ENCODE data around the gene SLC7A10. TPM values are rescaled to one million over a fixed set of nuclear protein-coding genes. Genes with fewer than 3 reads are reported as not detected.

The SLC7A10 gene
- polyA plus RNA-seq, 1 of the 3 experiments (the other 2 are of a cell fraction) = 0.02 TPM

DNA sequence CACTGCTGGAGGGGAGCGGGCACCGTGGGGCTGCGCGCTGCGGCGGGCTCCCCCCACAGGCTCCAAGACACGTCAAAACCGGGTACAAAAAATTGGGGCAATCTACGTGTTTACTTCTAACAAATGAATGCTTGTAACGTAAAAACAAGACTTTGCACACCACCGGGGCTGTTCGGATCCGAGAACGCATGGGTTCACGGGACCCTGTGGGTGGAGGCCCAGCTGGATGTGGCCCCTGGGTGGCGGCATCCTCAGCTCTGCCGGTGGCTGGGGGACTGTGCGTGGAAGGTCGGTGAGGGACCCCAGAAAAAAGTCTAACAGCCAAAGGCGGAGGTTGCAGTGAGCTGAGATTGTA lies 10.3 kb upstream of the SLC7A10 start:
- Histone ChIP-seq H3K4me2 (no peak overlapping the region), H3K4me3 (ENCODE audit: low read depth in 2 of 2, low read length in 1 of 2) (no peak overlapping the region), H2AFZ (ENCODE audit: low read depth) (no peak overlapping the region), H3F3A (replicated peaks; ENCODE audit: insufficient read depth) (no peaks in the 10 kb centered on the region), H3K4me1 (ENCODE audit: control insufficient read depth in 1 of 2, insufficient read depth in 2 of 2, low read depth in 1 of 2, low read length in 1 of 2) (peaks cover 0 to 8% of the 10 kb centered on the region in 2 experiments; a peak in 1 of 4 replicates), H4K20me1 (ENCODE audit: insufficient read depth) (no peaks in the 10 kb centered on the region), H3K36me3 (replicated peaks in 1 of 2; ENCODE audit: control insufficient read depth in 1 of 2, insufficient read depth in 2 of 2, low read length in 1 of 2) (no peaks in the 10 kb centered on the region), H3K9me2 (no peaks in the 10 kb centered on the region), H3K79me2 (ENCODE audit: insufficient read depth) (no peaks in the 10 kb centered on the region), H3K27me3 (ENCODE audit: insufficient read depth) (no peaks in the 10 kb centered on the region), H3K9ac (no peak overlapping the region), H3K27ac (ENCODE audit: low read depth in 2 of 2, low read length in 1 of 2) (no peak overlapping the region), H3K9me3 (no peaks in the 10 kb centered on the region)
- 80% methylated on average over 17 of the region's 20 CpGs for WGBS (ENCODE audit: low lambda C conversion rate)
- TF ChIP-seq NRF1 (IDR thresholded peaks at IDR 0.05; ENCODE audit: low read depth, low read length) (no peak), MEF2A (IDR thresholded peaks at IDR 0.05; ENCODE audit: borderline replicate concordance, low read depth) (no peak), RXRA (IDR thresholded peaks at IDR 0.05; ENCODE audit: borderline replicate concordance, low read depth) (no peak), FOXJ3 (CRISPR knock-in tag; IDR thresholded peaks at IDR 0.05) (no peak), TCF12 (IDR thresholded peaks at IDR 0.05) (no peak), RAD21 (IDR thresholded peaks at IDR 0.05; ENCODE audit: low read length) (no peak), EP300 (IDR thresholded peaks at IDR 0.05; ENCODE audit: borderline replicate concordance in 1 of 2, low read depth in 1 of 2, low read length in 1 of 2) (no peak), POLR2AphosphoS5 (IDR thresholded peaks at IDR 0.05; ENCODE audit: low read depth, low read length) (no peak), SIN3A (IDR thresholded peaks at IDR 0.05; ENCODE audit: borderline replicate concordance, low read depth, low read length) (no peak), YY1 (IDR thresholded peaks at IDR 0.05; ENCODE audit: low read depth) (no peak), FOSL2 (IDR thresholded peaks at IDR 0.05; ENCODE audit: borderline replicate concordance, low read depth) (no peak), TAF1 (IDR thresholded peaks at IDR 0.05; ENCODE audit: borderline replicate concordance, low read depth, low read length) (no peak)
- TF ChIP-seq, protein P1, sequence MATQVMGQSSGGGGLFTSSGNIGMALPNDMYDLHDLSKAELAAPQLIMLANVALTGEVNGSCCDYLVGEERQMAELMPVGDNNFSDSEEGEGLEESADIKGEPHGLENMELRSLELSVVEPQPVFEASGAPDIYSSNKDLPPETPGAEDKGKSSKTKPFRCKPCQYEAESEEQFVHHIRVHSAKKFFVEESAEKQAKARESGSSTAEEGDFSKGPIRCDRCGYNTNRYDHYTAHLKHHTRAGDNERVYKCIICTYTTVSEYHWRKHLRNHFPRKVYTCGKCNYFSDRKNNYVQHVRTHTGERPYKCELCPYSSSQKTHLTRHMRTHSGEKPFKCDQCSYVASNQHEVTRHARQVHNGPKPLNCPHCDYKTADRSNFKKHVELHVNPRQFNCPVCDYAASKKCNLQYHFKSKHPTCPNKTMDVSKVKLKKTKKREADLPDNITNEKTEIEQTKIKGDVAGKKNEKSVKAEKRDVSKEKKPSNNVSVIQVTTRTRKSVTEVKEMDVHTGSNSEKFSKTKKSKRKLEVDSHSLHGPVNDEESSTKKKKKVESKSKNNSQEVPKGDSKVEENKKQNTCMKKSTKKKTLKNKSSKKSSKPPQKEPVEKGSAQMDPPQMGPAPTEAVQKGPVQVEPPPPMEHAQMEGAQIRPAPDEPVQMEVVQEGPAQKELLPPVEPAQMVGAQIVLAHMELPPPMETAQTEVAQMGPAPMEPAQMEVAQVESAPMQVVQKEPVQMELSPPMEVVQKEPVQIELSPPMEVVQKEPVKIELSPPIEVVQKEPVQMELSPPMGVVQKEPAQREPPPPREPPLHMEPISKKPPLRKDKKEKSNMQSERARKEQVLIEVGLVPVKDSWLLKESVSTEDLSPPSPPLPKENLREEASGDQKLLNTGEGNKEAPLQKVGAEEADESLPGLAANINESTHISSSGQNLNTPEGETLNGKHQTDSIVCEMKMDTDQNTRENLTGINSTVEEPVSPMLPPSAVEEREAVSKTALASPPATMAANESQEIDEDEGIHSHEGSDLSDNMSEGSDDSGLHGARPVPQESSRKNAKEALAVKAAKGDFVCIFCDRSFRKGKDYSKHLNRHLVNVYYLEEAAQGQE (IDR thresholded peaks at IDR 0.05; ENCODE audit: low read depth, low read length) = no peak
- TF ChIP-seq, protein P2, sequence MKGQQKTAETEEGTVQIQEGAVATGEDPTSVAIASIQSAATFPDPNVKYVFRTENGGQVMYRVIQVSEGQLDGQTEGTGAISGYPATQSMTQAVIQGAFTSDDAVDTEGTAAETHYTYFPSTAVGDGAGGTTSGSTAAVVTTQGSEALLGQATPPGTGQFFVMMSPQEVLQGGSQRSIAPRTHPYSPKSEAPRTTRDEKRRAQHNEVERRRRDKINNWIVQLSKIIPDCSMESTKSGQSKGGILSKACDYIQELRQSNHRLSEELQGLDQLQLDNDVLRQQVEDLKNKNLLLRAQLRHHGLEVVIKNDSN (IDR thresholded peaks at IDR 0.05; ENCODE audit: borderline replicate concordance, low read depth) = no peak
- TF ChIP-seq, protein P3, sequence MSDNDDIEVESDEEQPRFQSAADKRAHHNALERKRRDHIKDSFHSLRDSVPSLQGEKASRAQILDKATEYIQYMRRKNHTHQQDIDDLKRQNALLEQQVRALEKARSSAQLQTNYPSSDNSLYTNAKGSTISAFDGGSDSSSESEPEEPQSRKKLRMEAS (IDR thresholded peaks at IDR 0.05; ENCODE audit: low read depth) = no peak
- ChIA-PET POLR2A (interaction anchor here (1.5 kb wide), 1 partner anchor 59 kb away, joined by 3 read pairs; no protein-coding TSS in a partner anchor), CTCF (interaction anchor here (0.5 to 14.8 kb wide), 30 partner anchors 11 to 542 kb away, joined by 3 to 511 read pairs (median 6); partner anchors contain the start of genes CEBPA and SLC7A10)
- DNase-seq = no peak

Measured in SK-N-SH (cell line).